Stimulated activated CD8-positive, alpha-beta memory T cell treated with anti-CD3 and anti-CD28 coated beads, Interleukin-7, amount 100 ng/mL, for 1 hour (primary cell): ENCODE results near the gene PRR35.

Experiments used
- DNase-seq, 2 donors: peaks; one replicate each; pipeline ENCODE4 v3.0.0-alpha.2; 2020; ENCODE audit warnings: low read depth in 2 of 2

The PRR35 gene

DNA sequence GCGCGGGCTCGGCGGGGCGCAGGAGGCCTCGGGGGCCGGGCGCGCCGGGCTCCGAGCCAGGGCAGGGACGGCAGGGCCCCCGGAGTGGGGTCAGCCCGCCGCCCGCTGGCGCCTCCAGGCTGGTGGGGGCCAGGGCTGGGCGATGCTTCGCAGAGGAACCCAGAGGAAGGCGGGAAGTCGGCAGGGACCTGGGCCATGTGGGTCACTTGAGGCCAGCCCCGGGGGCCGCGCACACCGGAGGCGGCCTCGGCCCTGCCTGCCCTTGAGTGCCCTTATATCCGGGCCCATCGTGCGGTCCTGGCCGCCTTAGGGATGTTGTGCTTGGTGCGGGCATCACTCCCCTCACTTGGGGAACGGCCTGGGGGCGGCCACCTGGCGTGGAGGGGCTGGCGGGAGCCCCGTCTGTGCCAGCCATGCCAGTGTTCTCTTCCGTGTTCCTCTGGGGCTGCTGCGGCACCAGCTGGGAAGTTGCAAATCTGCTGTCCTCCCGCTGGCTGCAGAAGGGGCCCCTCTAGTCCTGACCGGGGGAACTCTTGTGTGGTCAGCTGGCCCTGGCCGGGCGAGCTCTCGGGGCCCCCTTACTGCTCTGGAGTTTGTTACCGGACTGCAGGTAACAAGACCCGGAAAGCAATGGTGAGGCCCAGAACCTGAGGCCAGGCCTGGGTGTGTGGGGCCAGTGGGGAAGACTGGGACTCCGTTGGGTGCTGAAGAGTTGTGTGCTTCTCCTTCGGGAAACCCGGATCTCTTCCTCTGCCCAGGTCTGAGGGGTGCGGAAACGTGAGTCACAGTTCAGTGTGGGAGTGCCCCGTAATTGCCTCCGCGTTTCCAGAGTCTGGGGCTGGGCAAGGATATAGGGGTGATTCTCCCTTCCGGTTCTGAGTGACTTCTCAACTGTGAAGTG lies 31.8 kb upstream of the PRR35 start:
- DNase-seq, result no peak

GRCh38 chr16:529012-529575 lies 31.1 kb upstream of the PRR35 start:
- no peak for DNase-seq

DNA sequence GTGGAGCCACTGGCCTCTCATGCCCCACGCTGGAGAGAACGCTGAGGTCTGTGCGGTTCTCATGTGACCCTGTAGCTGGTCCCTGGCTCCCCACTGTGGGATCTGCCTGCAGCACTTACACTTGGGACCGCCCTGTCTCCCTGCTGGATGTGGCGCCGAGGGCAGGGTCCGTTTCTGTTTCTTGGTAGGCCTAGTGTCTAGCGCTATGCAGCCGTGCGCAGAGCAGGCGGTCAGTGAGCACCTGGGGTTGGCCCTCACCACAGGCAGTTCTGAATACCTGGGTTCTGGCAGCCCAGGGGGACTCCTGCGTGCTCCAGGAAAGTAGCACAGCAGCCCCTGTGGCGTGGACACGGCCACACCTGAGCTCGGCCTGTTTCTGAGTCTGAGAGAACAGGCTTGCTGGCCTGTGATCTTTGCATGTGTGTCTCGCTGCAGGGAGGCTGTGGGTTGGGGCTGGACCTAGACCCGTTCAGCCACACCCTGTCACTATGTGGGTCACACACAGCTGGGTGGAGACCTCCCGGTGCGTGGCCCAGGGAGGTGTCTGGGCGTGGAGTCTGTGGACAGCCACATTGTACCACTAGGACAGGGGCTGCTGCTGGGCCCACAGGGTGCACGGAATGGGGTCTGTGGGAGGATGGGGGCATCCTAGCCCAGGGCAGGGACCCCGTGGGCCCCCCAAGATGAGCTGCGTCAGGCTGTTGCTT lies 29.9 kb upstream of the PRR35 start:
- no peak for DNase-seq

- DNase-seq, result no peak
Measured at GRCh38 chr16:531494-532125, 28.6 kb upstream of the PRR35 start.

- DNase-seq, result no peak
Measured at GRCh38 chr16:533391-534123, 26.6 kb upstream of the PRR35 start.

DNA sequence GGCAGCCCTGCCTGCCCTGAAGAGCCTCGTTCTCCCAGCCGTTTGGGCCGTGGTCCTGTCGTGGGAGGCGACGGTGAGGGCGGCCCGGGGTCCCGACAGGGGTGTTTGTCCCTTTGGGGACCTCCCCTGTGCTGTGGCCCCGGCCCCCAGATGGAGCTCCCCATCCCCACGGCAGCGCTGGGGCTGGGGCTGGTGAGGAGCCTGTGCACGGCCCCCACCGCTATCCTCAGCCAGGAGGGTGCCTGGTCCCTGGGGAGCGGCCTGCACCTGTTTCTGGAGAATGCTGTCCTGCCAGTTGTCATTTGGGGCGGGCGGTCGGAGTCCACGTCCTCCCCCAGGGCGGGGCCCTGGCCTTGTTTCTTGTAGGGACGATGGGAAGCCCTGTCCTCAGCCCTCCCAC lies 26.1 kb upstream of the PRR35 start:
- no peak for DNase-seq

- no peak for DNase-seq
Measured at GRCh38 chr16:534856-535445, 25.2 kb upstream of the PRR35 start.

GRCh38 chr16:535446-536405 lies 24.5 kb upstream of the PRR35 start:
- no peak for DNase-seq

DNA sequence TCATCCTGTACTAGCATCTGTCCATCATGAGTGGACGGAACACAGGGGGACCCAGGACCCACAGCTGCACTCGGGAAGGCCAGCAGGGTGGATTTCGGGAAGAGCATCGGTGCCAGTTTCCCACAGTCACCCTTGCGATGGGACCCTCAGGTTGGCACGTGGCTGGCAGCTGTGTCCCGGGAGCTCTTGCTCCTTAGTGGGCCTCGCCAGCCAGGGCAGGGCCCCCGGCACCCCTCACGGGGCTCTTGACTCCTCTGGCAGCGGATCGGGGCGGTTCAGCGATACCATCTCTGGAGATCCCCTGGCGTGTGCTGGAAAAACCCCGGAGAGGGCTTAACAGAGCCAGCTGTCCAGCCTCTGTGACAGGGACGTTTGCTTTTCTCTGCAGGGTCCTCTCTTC lies 23.4 kb upstream of the PRR35 start:
- no peak for DNase-seq

- DNase-seq, result no peak
Measured at GRCh38 chr16:537415-538335, 22.5 kb upstream of the PRR35 start.

DNA sequence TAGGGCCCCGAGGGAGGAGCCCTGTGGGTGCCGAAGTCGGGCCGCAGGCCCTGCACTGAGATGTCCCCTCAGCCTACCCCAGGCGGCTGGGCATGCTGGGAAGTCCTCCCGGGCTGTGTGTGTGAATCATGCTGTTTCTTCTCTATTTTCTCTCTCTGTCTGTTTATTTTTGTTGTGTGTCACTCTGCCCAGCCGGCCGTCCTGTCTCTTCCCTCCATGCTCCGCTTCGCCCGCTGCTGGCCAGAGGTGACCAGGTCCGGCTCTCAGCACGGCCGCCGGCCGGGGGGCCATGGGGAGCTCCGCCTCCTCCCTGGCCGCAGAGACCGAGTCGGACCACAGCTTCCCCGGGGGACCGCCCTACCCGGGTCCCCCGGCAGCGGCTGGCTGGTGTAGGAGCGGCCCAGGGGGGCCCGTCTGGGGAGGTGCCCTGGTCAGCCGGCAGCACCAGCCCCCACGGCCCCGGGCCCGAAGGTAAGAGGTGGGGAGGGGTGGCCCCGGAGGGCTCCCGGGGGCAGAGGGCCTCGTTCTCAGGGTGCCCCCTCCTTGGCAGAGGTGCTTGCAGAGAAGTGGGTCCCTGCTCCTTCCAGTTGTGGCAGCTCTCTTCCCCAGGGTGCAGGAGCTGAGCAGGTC lies 20.2 kb upstream of the PRR35 start:
- DNase-seq, result no peak

GRCh38 chr16:540645-541340 lies 19.4 kb upstream of the PRR35 start:
- no peak for DNase-seq

DNA sequence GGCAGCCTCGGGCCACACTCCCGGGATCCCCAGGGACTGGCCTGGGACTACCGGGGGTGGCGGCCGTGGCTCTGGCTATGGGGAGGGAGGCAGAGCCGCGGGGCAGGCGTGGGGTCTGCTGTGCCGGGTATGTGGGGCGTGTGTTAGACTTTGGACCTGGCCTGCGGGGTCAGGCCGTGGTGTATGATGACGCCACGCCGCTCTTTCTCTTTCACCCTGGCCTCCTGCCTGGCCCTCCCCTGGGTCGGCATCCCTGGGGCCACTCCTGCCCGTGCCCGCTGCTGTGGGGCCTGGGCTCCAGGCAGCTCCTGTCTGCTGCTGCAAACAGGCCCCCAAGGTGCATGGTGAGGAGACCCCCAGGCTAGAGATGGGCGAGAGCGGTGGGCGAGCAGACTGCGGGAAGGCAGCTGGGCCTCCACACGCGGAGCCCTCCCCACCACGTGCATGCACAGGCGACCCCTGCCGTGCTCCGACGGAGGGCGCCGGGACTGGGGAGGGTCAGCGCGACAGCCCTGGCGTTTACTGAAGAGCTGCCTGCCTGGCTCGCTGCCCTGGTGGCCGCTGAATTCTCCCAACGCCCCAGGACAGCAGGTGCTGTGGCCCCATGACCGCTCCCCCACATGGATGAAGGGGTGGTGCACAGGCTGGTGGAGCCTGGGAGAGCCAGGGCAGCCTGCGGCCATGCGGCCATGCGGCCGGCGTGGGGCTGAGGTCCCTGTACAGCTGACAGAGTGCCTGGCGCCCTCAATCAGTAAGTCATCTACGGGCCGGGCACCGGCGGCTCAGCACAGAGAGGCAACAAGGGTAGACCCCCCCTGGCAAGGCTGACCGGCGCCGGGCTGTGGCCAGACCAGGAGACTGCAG lies 16.7 kb upstream of the PRR35 start:
- no peak for DNase-seq

DNA sequence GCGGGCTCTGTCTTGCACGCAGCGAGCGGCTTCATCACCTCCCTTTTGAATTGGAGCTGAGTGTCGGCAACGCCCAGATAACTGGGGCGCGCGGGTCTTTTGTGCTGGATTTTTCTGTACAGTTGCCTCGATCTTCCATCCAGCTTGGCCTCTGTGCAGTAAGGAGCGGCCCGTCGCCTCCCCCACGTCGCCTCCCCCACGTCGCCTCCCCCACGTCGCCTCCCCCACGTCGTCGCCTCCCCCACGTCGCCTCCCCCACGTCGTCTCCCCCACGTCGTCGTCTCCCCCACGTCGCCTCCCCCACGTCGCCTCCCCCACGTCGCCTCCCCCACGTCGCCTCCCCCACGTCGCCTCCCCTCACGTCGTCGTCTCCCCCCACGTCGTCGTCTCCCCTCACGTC lies 15.7 kb upstream of the PRR35 start:
- DNase-seq, result no peak

DNA sequence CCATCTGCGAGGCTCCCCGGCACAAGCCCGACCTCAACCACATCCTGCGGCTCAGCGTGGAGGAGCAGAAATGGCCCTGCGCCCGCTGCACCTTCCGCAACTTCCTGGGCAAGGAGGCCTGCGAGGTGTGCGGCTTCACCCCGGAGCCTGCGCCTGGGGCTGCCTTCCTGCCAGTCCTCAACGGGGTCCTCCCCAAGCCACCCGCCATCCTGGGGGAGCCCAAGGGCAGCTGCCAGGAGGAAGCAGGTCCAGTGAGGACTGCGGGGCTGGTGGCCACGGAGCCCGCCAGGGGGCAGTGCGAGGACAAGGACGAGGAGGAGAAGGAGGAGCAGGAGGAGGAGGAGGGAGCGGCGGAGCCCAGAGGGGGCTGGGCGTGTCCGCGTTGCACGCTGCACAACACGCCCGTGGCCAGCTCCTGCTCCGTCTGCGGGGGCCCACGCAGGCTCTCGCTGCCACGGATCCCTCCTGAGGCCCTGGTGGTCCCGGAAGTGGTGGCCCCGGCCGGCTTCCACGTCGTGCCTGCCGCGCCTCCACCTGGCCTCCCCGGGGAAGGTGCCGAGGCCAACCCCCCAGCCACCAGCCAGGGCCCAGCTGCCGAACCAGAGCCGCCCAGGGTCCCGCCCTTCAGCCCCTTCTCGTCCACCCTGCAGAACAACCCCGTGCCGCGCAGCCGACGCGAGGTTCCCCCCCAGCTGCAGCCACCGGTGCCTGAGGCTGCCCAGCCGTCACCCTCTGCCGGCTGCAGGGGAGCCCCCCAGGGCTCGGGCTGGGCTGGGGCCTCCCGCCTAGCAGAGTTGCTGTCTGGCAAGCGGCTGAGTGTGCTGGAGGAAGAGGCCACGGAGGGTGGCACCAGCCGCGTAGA lies 13.1 kb upstream of the PRR35 start:
- DNase-seq, result peak in 1 of 2 donors; percentile 27

GRCh38 chr16:548586-548985 lies 11.6 kb upstream of the PRR35 start:
- DNase-seq, result no peak
